H9 (cell line): ENCODE results near the gene NCKAP5. TPM values are rescaled to one million over a fixed set of nuclear protein-coding genes. Genes with fewer than 3 reads are reported as not detected.

ENCODE experiments used
- DNase-seq: peaks from one replicate; pipeline ENCODE4 v3.0.0-alpha.2; 2017
- H2AFZ ChIP-seq: one replicate; pipeline ENCODE4 v1.6.1; 2013; ENCODE audit warnings: mild to moderate bottlenecking, low read length, control low read depth, moderate library complexity
- H2AK5ac ChIP-seq: 2 replicates; pipeline ENCODE4 v1.6.1; 2013; ENCODE audit warnings: low read length, control low read depth, mixed read lengths; ENCODE audit not compliant: insufficient read length
- H2BK120ac ChIP-seq: one replicate; pipeline ENCODE4 v1.6.1; 2013; ENCODE audit warnings: low read depth, mild to moderate bottlenecking, low read length, control low read depth, inconsistent platforms; ENCODE audit not compliant: poor library complexity, severe bottlenecking
- H2BK12ac ChIP-seq: 2 replicates; pipeline ENCODE4 v1.6.1; 2013; ENCODE audit warnings: low read length, control low read depth, mixed read lengths, low read depth; ENCODE audit not compliant: insufficient read length
- H2BK15ac ChIP-seq: 2 replicates; pipeline ENCODE4 v1.6.1; 2013; ENCODE audit warnings: low read depth, low read length, control low read depth
- H2BK20ac ChIP-seq: one replicate; pipeline ENCODE4 v1.6.1; 2013; ENCODE audit warnings: low read depth, mild to moderate bottlenecking, low read length, control low read depth, inconsistent platforms; ENCODE audit not compliant: poor library complexity, severe bottlenecking
- H2BK5ac ChIP-seq: 2 replicates; pipeline ENCODE4 v1.6.1; 2013; ENCODE audit warnings: low read length, control low read depth, mixed read lengths; ENCODE audit not compliant: insufficient read length
- H3K14ac ChIP-seq: 2 replicates; pipeline ENCODE4 v1.6.1; 2013; ENCODE audit warnings: low read length, control low read depth; ENCODE audit not compliant: insufficient read depth
- H3K18ac ChIP-seq: 2 replicates; pipeline ENCODE4 v1.6.1; 2013; ENCODE audit warnings: low read depth, mild to moderate bottlenecking, mixed read lengths, low read length, control low read depth; ENCODE audit not compliant: insufficient read length
- H3K23ac ChIP-seq: 2 replicates; pipeline ENCODE4 v1.6.1; 2013; ENCODE audit warnings: low read length, control low read depth, mixed read lengths, low read depth; ENCODE audit not compliant: insufficient read length
- H3K23me2 ChIP-seq: 2 replicates; pipeline ENCODE4 v1.6.1; 2013; ENCODE audit warnings: low read depth, mild to moderate bottlenecking, mixed read lengths, low read length, control low read depth; ENCODE audit not compliant: insufficient read length, poor library complexity, severe bottlenecking
- H3K27ac ChIP-seq: 2 replicates; pipeline ENCODE4 v1.5.1; 2013; ENCODE audit warnings: low read length, control low read depth, mixed read lengths, low read depth; ENCODE audit not compliant: insufficient read length
- H3K27me3 ChIP-seq: 2 replicates; pipeline ENCODE4 v1.6.1; 2013; ENCODE audit warnings: low read length, control low read depth, inconsistent platforms; ENCODE audit not compliant: insufficient read depth
- H3K4ac ChIP-seq: 2 replicates; pipeline ENCODE4 v1.6.1; 2013; ENCODE audit warnings: low read depth, mild to moderate bottlenecking, control low read depth, inconsistent platforms, low read length, moderate library complexity
- H3K4me1 ChIP-seq: 2 replicates; pipeline ENCODE4 v1.6.1; 2013; ENCODE audit warnings: low read length, control low read depth, inconsistent platforms; ENCODE audit not compliant: insufficient read depth
- H3K4me2 ChIP-seq: 2 replicates; pipeline ENCODE4 v1.6.1; 2013; ENCODE audit warnings: low read length, control low read depth, mixed read lengths; ENCODE audit not compliant: insufficient read length, insufficient read depth
- H3K56ac ChIP-seq: 2 replicates; pipeline ENCODE4 v1.6.1; 2013; ENCODE audit warnings: low read depth, mild to moderate bottlenecking, mixed read lengths, low read length, control low read depth; ENCODE audit not compliant: insufficient read length
- H3K79me1 ChIP-seq: 2 replicates; pipeline ENCODE4 v1.6.1; 2013; ENCODE audit warnings: low read depth, mild to moderate bottlenecking, moderate library complexity, low read length, control low read depth, inconsistent platforms; ENCODE audit not compliant: insufficient read depth, poor library complexity, severe bottlenecking
- H3K79me2 ChIP-seq: 2 replicates; pipeline ENCODE4 v1.6.1; 2013; ENCODE audit warnings: low read length, control low read depth, inconsistent platforms; ENCODE audit not compliant: insufficient read depth
- H3K9ac ChIP-seq: 2 replicates; pipeline ENCODE4 v1.6.1; 2013; ENCODE audit warnings: low read length, control low read depth, mixed read lengths; ENCODE audit not compliant: insufficient read length; ENCODE audit errors: extremely low read depth
- H3K9me3 ChIP-seq: one replicate; pipeline ENCODE4 v1.6.1; 2013; ENCODE audit warnings: low read depth, low read length, inconsistent platforms; ENCODE audit not compliant: control insufficient read depth
- H3T11ph ChIP-seq: one replicate; pipeline ENCODE4 v1.6.1; 2013; ENCODE audit warnings: mild to moderate bottlenecking, low read length, control low read depth, inconsistent platforms
- H4K20me1 ChIP-seq: one replicate; pipeline ENCODE4 v1.6.1; 2013; ENCODE audit not compliant: control insufficient read depth, insufficient read length, insufficient read depth
- H4K5ac ChIP-seq: 2 replicates; pipeline ENCODE4 v1.6.1; 2013; ENCODE audit warnings: low read depth, mild to moderate bottlenecking, mixed read lengths, low read length, control low read depth; ENCODE audit not compliant: insufficient read length
- H4K8ac ChIP-seq: replicated peaks from 2 replicates; pipeline ENCODE4 v1.6.1; 2013; ENCODE audit warnings: low read length, control low read depth, mixed read lengths, low read depth; ENCODE audit not compliant: insufficient read length
- H4K91ac ChIP-seq: 2 replicates; pipeline ENCODE4 v1.6.1; 2013; ENCODE audit warnings: low read depth, mild to moderate bottlenecking, moderate library complexity, mixed read lengths, low read length, control low read depth; ENCODE audit not compliant: insufficient read length
- H3K27ac Mint-ChIP-seq, 3 experiments: 2 replicates in 2 of 3; 3 replicates in 1 of 3; pipeline ENCODE4 v1.8.0; 2020 to 2021; ENCODE audit warnings: mixed read lengths in 3 of 3, mild to moderate bottlenecking in 1 of 3, moderate library complexity in 1 of 3
- H3K27me3 Mint-ChIP-seq: 2 replicates; pipeline ENCODE4 v1.8.0; 2021; ENCODE audit warnings: low read depth, mild to moderate bottlenecking, moderate library complexity, mixed read lengths
- H3K36me3 Mint-ChIP-seq, 3 experiments: 2 replicates in 2 of 3; 3 replicates in 1 of 3; pipeline ENCODE4 v1.8.0; 2020 to 2021; ENCODE audit warnings: low read depth in 3 of 3, mixed read lengths in 3 of 3; ENCODE audit not compliant: insufficient read depth in 1 of 3
- H3K4me1 Mint-ChIP-seq, 2 experiments: 2 replicates each; pipeline ENCODE4 v1.8.0; 2020; ENCODE audit warnings: mixed read lengths in 2 of 2
- H3K4me3 Mint-ChIP-seq, 2 experiments: 2 replicates in 1 of 2; 3 replicates in 1 of 2; pipeline ENCODE4 v1.8.0; 2020 to 2021; ENCODE audit warnings: mild to moderate bottlenecking in 2 of 2, mixed read lengths in 2 of 2, moderate library complexity in 1 of 2
- H3K9me3 Mint-ChIP-seq, 2 experiments: 2 replicates in 1 of 2; 3 replicates in 1 of 2; pipeline ENCODE4 v1.8.0; 2020; ENCODE audit warnings: mild to moderate bottlenecking in 2 of 2, mixed read lengths in 2 of 2, moderate library complexity in 1 of 2
- CTCF ChIP-seq: fragments of 200-600 bp; sonication (generic); conservative IDR thresholded peaks from 3 replicates; pipeline ENCODE4 v1.8.0; 2021; ENCODE audit warnings: antibody characterized with exemption, mild to moderate bottlenecking
- WGBS: extraction: QIAGEN DNeasy Blood & Tissue Kit; methylation state at CpG from one replicate; pipeline ENCODE4 v1.1.7; 2013; ENCODE audit warnings: missing lambda C conversion rate, low lambda C conversion rate, mixed read lengths; ENCODE audit not compliant: insufficient read length; ENCODE audit errors: extremely low coverage; 5-methylcytosine and 5-hydroxymethylcytosine counted together
- total RNA-seq: library from RNA; stranded (reverse); gene quantifications from 2 replicates; pipeline ENCODE4 v1.2.1, GENCODE V29; 2021

Gene NCKAP5
- total RNA-seq, 1 experiment from 2014 or later, result 0.26 TPM

GRCh38 chr2:132719480-132719879, 848.8 kb downstream of the NCKAP5 start:
- Histone ChIP-seq H3K18ac (no peak overlapping the region), H3K27me3 (no peaks in the 10 kb centered on the region), H2BK12ac (no peak overlapping the region), H4K5ac (no peak overlapping the region), H3K79me1 (no peaks in the 10 kb centered on the region), H2BK120ac (no peak overlapping the region), H3K23me2 (no peaks in the 10 kb centered on the region), H4K20me1 (no peaks in the 10 kb centered on the region), H2AK5ac (no peak overlapping the region), H3K23ac (no peak overlapping the region), H3K4me2 (no peak overlapping the region), H2BK20ac (no peak overlapping the region), H3K14ac (no peak overlapping the region), H2AFZ (no peak overlapping the region), H3T11ph (no peak overlapping the region), H4K91ac (no peak overlapping the region), H3K4me1 (no peaks in the 10 kb centered on the region), H3K56ac (no peak overlapping the region), H3K27ac (no peak overlapping the region), H3K4ac (no peak overlapping the region), H3K9ac (no peak overlapping the region), H4K8ac (no peak overlapping the region), H3K9me3 (no peaks in the 10 kb centered on the region), H2BK5ac (no peak overlapping the region), H3K79me2 (no peaks in the 10 kb centered on the region), H2BK15ac (no peak overlapping the region)
- no peak for DNase-seq
- Mint-ChIP-seq H3K27ac (peak overlapping the region in 2 of 3 experiments; percentile 11 to 24; a peak in 1 of 7 replicates), H3K4me3 (no peak overlapping the region; a peak in 1 of 5 replicates), H3K9me3 (peaks cover 0 to 4% of the 10 kb centered on the region in 2 experiments; a peak in 2 of 5 replicates), H3K4me1 (no peaks in the 10 kb centered on the region), H3K27me3 (no peaks in the 10 kb centered on the region), H3K36me3 (no peaks in the 10 kb centered on the region; a peak in 1 of 7 replicates)
- WGBS, result no CpG with 5 or more reads among the region's 9 CpGs
- TF ChIP-seq CTCF, result no peak
